ENCODE measurements around the gene PARP6.

GRCh38 chr15:72271221-72271620 is 1.1 kb downstream of the PARP6 start:
- TF ChIP-seq USF2 (IDR thresholded peaks at IDR 0.05; ENCODE audit: low read length) (no peak), CTCF (IDR thresholded peaks at IDR 0.05; ENCODE audit: control extremely low read depth in 1 of 3, insufficient read depth in 1 of 3, low read depth in 1 of 3, low read length in 3 of 3) (no peak)

All from H1 (cell line).